Measurements from ENCODE around the gene PTGIS. TPM values are rescaled to one million over a fixed set of nuclear protein-coding genes. Genes with fewer than 3 reads are reported as not detected.

Gene PTGIS
- total RNA-seq, 1 donor from 2014 or later: 12.2 TPM

DNA sequence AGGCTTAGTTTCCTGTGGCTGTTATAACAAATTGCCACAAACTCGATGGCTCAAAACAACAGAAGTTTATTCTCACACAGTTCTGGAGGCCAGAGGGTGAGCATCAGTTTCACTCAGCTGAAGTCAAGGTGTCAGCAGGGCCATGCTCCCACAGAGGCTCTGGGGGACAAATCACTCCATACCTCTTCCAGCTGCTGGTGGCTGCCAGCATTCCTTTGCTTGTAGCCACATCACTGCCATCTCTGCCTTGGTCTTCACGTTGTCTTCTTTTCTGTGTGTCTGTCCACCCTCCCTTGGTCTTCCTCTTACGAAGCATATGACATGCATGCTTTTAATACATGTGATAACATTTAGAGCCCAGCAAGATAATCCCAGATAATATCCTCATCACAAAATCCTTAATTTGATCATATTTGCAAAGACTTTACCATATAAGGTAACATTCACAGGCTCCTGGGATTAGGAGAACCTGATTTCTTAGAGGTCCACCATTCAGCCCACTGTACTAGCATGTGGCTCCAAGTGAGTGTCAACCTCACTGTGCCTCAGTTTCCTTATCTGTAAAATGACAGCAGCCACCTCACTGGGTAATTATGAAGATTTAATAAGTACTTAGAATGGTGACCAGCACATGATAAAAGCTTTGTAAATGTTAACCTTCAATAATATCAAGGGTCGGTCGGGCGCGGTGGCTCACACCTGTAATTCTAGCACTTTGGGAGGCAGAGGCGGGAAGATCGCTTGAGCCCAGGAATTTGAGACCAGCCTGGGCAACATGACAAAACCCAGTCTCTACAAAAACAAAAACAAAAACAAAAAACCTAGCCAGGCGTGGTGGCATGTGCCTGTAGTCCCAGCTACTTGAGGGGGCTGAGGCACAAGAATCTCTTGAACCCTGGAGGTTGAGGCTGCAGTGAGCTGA lies 14.7 kb upstream of the PTGIS start:
- TF ChIP-seq, protein P1, sequence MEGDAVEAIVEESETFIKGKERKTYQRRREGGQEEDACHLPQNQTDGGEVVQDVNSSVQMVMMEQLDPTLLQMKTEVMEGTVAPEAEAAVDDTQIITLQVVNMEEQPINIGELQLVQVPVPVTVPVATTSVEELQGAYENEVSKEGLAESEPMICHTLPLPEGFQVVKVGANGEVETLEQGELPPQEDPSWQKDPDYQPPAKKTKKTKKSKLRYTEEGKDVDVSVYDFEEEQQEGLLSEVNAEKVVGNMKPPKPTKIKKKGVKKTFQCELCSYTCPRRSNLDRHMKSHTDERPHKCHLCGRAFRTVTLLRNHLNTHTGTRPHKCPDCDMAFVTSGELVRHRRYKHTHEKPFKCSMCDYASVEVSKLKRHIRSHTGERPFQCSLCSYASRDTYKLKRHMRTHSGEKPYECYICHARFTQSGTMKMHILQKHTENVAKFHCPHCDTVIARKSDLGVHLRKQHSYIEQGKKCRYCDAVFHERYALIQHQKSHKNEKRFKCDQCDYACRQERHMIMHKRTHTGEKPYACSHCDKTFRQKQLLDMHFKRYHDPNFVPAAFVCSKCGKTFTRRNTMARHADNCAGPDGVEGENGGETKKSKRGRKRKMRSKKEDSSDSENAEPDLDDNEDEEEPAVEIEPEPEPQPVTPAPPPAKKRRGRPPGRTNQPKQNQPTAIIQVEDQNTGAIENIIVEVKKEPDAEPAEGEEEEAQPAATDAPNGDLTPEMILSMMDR (IDR thresholded peaks at IDR 0.05; ENCODE audit: unreplicated experiment): no peak
- Mint-ChIP-seq H3K4me1 (ENCODE audit: unreplicated experiment) (no peaks in the 10 kb centered on the region), H3K27ac (ENCODE audit: unreplicated experiment) (no peak overlapping the region), H3K27me3 (ENCODE audit: unreplicated experiment) (peaks cover 8% of the 10 kb centered on the region), H3K9me3 (ENCODE audit: unreplicated experiment) (no peaks in the 10 kb centered on the region), H3K36me3 (ENCODE audit: low read depth, unreplicated experiment) (no peaks in the 10 kb centered on the region), H3K4me3 (ENCODE audit: unreplicated experiment) (no peak overlapping the region)
- DNase-seq (ENCODE audit: low spot score): no peak

DNA sequence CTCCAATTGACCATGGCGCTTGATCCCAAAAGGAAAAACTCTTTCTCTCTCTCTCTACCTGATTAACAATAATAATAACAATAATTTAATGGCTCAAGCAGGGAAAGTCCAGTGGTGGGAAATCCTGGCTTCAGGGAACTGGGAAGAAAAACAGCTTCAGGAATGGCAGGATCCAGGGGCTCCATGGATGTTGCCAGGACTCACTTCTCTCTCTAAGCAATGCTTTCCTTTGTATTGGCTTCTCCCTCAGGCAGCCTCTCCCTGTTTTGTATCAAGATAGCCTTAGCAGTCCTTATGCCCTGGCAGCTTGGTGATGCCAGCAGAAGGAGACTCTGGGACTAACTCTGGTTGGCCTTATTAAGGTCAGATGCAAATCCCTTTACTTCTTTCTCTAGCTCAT lies 13.5 kb upstream of the PTGIS start:
- TF ChIP-seq, protein P1 (IDR thresholded peaks at IDR 0.05; ENCODE audit: unreplicated experiment): no peak
- H3K36me3 Mint-ChIP-seq (ENCODE audit: low read depth, unreplicated experiment): no peaks in the 10 kb centered on the region
- H3K9me3 Mint-ChIP-seq (ENCODE audit: unreplicated experiment): no peaks in the 10 kb centered on the region
- H3K4me1 Mint-ChIP-seq (ENCODE audit: unreplicated experiment): no peaks in the 10 kb centered on the region
- no peak for DNase-seq (ENCODE audit: low spot score)
- H3K4me3 Mint-ChIP-seq (ENCODE audit: unreplicated experiment): no peak overlapping the region
- H3K27ac Mint-ChIP-seq (ENCODE audit: unreplicated experiment): no peak overlapping the region
- peaks cover 9% of the 10 kb centered on the region for H3K27me3 Mint-ChIP-seq (ENCODE audit: unreplicated experiment)

DNA sequence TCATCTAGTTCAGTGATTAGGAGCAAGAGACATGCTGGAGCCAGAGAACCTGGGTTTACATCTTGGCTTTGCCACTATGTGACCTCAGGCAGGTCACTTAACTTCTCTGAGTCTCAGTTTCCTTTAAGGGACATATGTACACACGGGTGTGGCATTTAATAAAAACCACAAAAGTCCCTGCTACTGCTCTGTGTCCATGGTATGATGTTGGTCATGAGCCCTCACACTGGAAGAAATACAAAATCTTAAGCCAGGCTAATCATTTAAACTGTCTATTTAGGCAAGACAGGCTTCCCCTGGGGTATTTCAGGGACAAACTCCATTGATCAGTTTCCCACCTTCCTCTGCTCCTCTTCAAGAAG lies 12.9 kb upstream of the PTGIS start:
- Mint-ChIP-seq H3K36me3 (ENCODE audit: low read depth, unreplicated experiment) (no peaks in the 10 kb centered on the region), H3K27ac (ENCODE audit: unreplicated experiment) (no peak overlapping the region), H3K27me3 (ENCODE audit: unreplicated experiment) (peaks cover 9% of the 10 kb centered on the region), H3K9me3 (ENCODE audit: unreplicated experiment) (no peaks in the 10 kb centered on the region), H3K4me3 (ENCODE audit: unreplicated experiment) (no peak overlapping the region), H3K4me1 (ENCODE audit: unreplicated experiment) (no peaks in the 10 kb centered on the region)
- no peak for DNase-seq (ENCODE audit: low spot score)
- TF ChIP-seq, protein P1 (IDR thresholded peaks at IDR 0.05; ENCODE audit: unreplicated experiment): no peak

DNA sequence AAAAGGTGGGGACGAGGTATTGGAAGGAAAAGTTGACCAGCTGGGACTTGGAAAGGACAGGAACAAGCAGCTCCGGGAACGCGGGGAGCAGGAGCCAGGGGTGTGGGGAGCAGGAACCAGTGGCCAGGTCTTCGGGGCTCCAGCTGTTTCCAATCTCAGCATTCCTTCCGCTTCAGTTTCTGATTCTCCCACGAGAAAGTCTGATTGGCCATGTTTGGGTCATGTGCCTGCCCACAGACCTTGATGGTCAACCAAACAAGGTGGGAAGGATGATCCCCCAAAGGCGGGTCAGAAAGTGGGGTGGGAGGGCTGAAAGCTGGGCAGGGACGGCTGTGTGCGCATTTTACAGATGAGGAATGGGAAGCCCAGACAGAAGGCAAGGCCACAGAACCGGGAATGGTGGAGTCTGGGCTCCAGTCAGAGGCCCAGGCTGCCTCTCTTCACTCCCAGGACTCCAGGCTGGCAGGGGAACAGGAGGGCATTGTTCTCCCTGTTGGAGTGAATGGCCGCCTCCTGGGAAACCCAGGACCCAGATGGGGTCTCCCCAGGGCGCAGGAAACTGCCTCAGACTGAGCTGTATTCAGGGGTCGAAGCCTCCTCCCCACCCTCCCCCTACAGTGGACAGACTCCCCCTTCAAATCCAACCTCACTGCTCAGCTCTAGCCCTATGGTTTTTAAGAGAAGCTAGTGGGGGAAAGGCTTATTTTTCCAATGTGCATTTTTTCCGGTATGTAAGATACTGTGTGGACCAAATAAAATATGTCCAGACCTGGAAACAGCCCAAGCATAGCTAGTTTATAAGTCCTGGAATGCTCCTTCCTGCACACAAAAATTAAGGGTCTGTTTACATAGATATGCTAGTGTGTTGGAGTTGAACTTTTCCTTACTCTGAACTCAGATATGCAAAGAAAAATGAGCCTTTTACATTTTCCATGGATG lies 12.2 kb upstream of the PTGIS start:
- DNase-seq (ENCODE audit: low spot score): no peak
- Mint-ChIP-seq H3K27me3 (ENCODE audit: unreplicated experiment) (peaks cover 7% of the 10 kb centered on the region), H3K9me3 (ENCODE audit: unreplicated experiment) (no peaks in the 10 kb centered on the region), H3K36me3 (ENCODE audit: low read depth, unreplicated experiment) (no peaks in the 10 kb centered on the region), H3K4me1 (ENCODE audit: unreplicated experiment) (no peaks in the 10 kb centered on the region), H3K27ac (ENCODE audit: unreplicated experiment) (no peak overlapping the region), H3K4me3 (ENCODE audit: unreplicated experiment) (no peak overlapping the region)
- TF ChIP-seq, protein P1 (IDR thresholded peaks at IDR 0.05; ENCODE audit: unreplicated experiment): no peak
